ENCODE results near the gene RHCE.
"Not testable (repeated sequence)": the region's sequence is repeated elsewhere in the genome, so short reads cannot be mapped to it uniquely, and the experiment has no call there.

DNA sequence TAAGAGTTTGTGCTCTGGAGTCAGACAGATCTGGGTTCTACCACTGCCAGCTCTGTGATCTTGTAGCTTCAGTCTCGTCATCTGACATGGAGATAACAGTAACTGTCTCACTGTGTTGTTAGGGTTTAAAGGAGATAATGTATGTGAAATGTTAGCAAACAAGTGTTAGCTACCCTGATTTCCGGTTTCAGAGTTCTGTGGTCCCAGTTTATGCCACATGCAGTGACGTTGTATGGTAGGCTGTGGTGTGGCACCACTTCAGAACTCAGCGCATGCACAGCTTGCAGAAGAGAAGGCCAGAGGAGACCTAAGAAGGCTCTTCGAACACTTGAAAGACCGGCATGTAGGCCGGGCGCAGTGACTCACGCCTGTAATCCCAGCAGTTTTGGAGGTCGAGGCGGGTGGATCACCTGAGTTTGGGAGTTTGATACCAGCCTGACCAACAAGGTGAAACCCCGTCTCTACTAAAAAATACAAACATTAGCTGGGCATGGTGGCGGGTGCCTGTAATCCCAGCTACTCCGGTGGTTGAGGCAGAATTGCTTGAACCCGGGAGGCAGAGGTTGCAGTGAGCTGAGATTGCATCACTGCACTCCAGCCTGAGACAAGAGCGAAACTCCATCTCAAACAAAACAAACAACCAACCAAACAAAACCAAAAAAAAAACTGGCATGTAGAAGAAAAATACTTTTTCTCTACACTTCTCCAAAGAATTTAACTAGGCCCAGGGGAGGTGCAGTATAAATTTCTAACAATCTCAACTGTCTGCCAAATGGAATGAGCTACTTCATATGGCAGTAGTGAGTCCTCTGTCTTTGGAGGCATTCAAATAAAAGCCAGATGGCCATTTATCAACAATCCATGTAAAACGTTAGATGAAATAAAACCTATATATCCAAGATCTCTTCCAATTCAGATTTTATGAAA lies 92.5 kb downstream of the RHCE start:
- TF ChIP-seq, protein P1, sequence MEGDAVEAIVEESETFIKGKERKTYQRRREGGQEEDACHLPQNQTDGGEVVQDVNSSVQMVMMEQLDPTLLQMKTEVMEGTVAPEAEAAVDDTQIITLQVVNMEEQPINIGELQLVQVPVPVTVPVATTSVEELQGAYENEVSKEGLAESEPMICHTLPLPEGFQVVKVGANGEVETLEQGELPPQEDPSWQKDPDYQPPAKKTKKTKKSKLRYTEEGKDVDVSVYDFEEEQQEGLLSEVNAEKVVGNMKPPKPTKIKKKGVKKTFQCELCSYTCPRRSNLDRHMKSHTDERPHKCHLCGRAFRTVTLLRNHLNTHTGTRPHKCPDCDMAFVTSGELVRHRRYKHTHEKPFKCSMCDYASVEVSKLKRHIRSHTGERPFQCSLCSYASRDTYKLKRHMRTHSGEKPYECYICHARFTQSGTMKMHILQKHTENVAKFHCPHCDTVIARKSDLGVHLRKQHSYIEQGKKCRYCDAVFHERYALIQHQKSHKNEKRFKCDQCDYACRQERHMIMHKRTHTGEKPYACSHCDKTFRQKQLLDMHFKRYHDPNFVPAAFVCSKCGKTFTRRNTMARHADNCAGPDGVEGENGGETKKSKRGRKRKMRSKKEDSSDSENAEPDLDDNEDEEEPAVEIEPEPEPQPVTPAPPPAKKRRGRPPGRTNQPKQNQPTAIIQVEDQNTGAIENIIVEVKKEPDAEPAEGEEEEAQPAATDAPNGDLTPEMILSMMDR (IDR thresholded peaks at IDR 0.05), result not testable (repeated sequence)
- TF ChIP-seq POLR2A, POLR2AphosphoS5 (IDR thresholded peaks at IDR 0.05): not testable (repeated sequence)
